ENCODE results near the gene SGMS2. TPM values are rescaled to one million over a fixed set of nuclear protein-coding genes. Genes with fewer than 3 reads are reported as not detected.

Gene SGMS2
- total RNA-seq, 1 experiment from 2014 or later: 77.8 TPM

- intact Hi-C loops (cut with micrococcal nuclease): no loop called here
- no peak for DNase-seq (ENCODE audit: unreplicated experiment)
- no peak for TF ChIP-seq CTCF (IDR thresholded peaks at IDR 0.05; ENCODE audit: unreplicated experiment)
- Mint-ChIP-seq H3K27me3 (ENCODE audit: insufficient read depth, unreplicated experiment) (no peaks in the 10 kb centered on the region), H3K4me1 (ENCODE audit: insufficient read depth, unreplicated experiment) (peaks cover 5% of the 10 kb centered on the region), H3K9me3 (ENCODE audit: unreplicated experiment) (no peaks in the 10 kb centered on the region), H3K4me3 (ENCODE audit: unreplicated experiment) (no peak overlapping the region), H3K27ac (ENCODE audit: low read depth, unreplicated experiment) (no peak overlapping the region), H3K36me3 (ENCODE audit: insufficient read depth, unreplicated experiment) (peaks cover 7% of the 10 kb centered on the region)
- BruUV-seq (replicated peaks): no TSS peak
- ChIA-PET CTCF (no interaction called here), POLR2A (no interaction called here)
These were observed 114.6 kb downstream of the SGMS2 start for GRCh38 chr4:107939307-107939706.

- no peak for DNase-seq (ENCODE audit: unreplicated experiment)
- H3K27ac Mint-ChIP-seq (ENCODE audit: low read depth, unreplicated experiment): no peak overlapping the region
- no peaks in the 10 kb centered on the region for H3K9me3 Mint-ChIP-seq (ENCODE audit: unreplicated experiment)
- intact Hi-C loops (cut with micrococcal nuclease): no loop called here
- no peaks in the 10 kb centered on the region for H3K4me1 Mint-ChIP-seq (ENCODE audit: insufficient read depth, unreplicated experiment)
- ChIA-PET POLR2A (no interaction called here), CTCF (no interaction called here)
- H3K4me3 Mint-ChIP-seq (ENCODE audit: unreplicated experiment): no peak overlapping the region
- BruUV-seq (replicated peaks): no TSS peak
- TF ChIP-seq CTCF (IDR thresholded peaks at IDR 0.05; ENCODE audit: unreplicated experiment): no peak
- H3K36me3 Mint-ChIP-seq (ENCODE audit: insufficient read depth, unreplicated experiment): peaks cover 9% of the 10 kb centered on the region
- H3K27me3 Mint-ChIP-seq (ENCODE audit: insufficient read depth, unreplicated experiment): no peaks in the 10 kb centered on the region
These were observed 121.1 kb downstream of the SGMS2 start for GRCh38 chr4:107945809-107946208.

GRCh38 chr4:107950746-107951540 lies 126.2 kb downstream of the SGMS2 start:
- Mint-ChIP-seq H3K4me1 (ENCODE audit: insufficient read depth, unreplicated experiment) (no peaks in the 10 kb centered on the region), H3K27ac (ENCODE audit: low read depth, unreplicated experiment) (no peak overlapping the region), H3K36me3 (ENCODE audit: insufficient read depth, unreplicated experiment) (peaks cover 9% of the 10 kb centered on the region), H3K9me3 (ENCODE audit: unreplicated experiment) (no peaks in the 10 kb centered on the region), H3K4me3 (ENCODE audit: unreplicated experiment) (no peak overlapping the region), H3K27me3 (ENCODE audit: insufficient read depth, unreplicated experiment) (no peaks in the 10 kb centered on the region)
- no TSS peak for BruUV-seq (replicated peaks)
- POLR2A ChIA-PET: no interaction called here
- CTCF ChIA-PET: interaction anchor here (0.7 kb wide), 1 partner anchor 241 kb away, joined by 3 read pairs; no protein-coding TSS in a partner anchor
- intact Hi-C loops (cut with micrococcal nuclease): no loop called here
- TF ChIP-seq CTCF (IDR thresholded peaks at IDR 0.05; ENCODE audit: unreplicated experiment): no peak
- no peak for DNase-seq (ENCODE audit: unreplicated experiment)

- Mint-ChIP-seq H3K9me3 (ENCODE audit: unreplicated experiment) (no peaks in the 10 kb centered on the region), H3K27me3 (ENCODE audit: insufficient read depth, unreplicated experiment) (no peaks in the 10 kb centered on the region), H3K27ac (ENCODE audit: low read depth, unreplicated experiment) (no peak overlapping the region), H3K36me3 (ENCODE audit: insufficient read depth, unreplicated experiment) (peaks cover 9% of the 10 kb centered on the region), H3K4me3 (ENCODE audit: unreplicated experiment) (no peak overlapping the region), H3K4me1 (ENCODE audit: insufficient read depth, unreplicated experiment) (no peaks in the 10 kb centered on the region)
- intact Hi-C loops (cut with micrococcal nuclease): no loop called here
- TF ChIP-seq CTCF (IDR thresholded peaks at IDR 0.05; ENCODE audit: unreplicated experiment): no peak
- POLR2A ChIA-PET: no interaction called here
- CTCF ChIA-PET: interaction anchor here (0.7 kb wide), 1 partner anchor 241 kb away, joined by 3 read pairs; no protein-coding TSS in a partner anchor
- no peak for DNase-seq (ENCODE audit: unreplicated experiment)
- BruUV-seq (replicated peaks): no TSS peak
These were observed 126.8 kb downstream of the SGMS2 start for GRCh38 chr4:107951551-107951950.

Measured in MCF 10A (cell line).